Hematopoietic multipotent progenitor cell treated with erythropoietin and hydrocortisone succinate and interleukin-3 and kit ligand, for 15 days (in vitro differentiated cells): ENCODE data around the gene ACAD9.
A peak's percentile ranks its signal among the peaks of the same experiment; 100 is the strongest.
"Not testable (repeated sequence)": the region's sequence is repeated elsewhere in the genome, so short reads cannot be mapped to it uniquely, and the experiment has no call there.

ENCODE experiments used
- DNase-seq: peaks from one replicate; pipeline ENCODE4 v3.0.0-alpha.2; 2015; ENCODE audit warnings: low spot score

Gene ACAD9

GRCh38 chr3:128861491-128861890, 17.9 kb upstream of the ACAD9 start:
- DNase-seq: no peak

DNA sequence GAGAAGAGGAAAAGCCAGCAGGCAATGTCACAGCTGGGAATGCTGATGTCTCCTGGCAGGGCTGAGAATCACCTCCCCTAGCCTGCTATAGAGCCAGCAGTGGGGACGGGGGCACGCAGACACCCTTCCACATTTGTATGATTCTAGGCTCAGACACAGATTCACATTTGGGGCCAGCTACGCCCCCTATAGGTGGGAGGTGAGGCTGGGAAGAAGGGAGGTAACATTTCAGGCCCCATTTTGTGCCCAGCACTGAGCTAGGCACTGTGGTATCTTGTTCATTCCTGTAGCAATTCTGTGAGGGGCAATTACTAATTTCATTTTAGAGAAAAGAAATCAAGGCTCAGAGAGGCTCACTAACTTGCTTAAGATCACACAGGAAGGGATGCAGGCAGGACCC, 15.9 kb upstream of the ACAD9 start:
- DNase-seq: no peak

- DNase-seq: no peak
Observed at GRCh38 chr3:128864351-128864811, 15.0 kb upstream of the ACAD9 start.

DNA sequence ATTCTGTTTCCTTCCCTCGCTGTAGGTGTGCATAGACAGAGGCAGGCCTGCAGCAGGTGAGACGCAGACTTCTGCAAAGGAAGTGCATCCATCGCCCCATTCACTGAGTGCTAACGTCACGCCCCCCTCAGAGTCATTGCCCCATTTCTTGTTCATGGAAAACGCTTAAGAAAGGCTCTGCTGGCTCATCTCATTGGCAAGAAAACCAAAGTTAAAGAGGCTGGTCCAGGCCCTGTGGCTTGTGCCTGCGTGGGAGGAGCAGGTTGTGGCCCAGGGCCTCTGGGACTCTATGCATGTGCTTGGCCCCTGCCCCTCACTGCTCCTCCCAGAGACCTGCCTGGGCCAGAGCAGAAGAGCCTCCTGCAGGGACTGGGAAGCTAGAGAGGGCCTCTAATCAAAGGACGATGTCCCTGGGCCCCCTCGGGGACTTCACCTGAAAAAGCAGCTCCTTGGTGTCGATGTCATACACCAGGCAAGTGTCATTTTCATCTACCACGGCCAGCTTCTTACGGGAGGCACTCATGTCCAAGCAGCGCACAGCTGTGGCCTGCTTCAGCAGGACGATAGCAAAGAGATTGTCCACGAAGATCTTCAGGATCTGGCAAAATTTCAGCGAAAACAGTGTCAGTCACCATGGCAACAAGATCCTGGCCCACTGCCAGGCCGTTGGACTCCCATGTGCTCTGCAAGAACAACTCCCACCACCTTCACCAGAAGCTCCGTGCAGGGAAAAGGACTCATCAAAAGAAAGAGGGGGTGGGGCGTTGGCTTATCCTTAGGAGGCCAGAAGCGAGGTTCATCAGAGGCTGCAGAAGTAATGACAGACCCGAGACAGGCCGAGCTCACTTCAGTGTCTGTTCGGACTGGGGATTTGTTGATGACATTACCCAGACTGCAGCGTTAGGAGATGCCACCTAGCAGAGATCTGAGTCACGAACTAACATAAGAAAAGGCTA, 14.3 kb upstream of the ACAD9 start:
- not testable (repeated sequence) for DNase-seq

- DNase-seq: no peak
Observed at GRCh38 chr3:128867200-128868125, 12.0 kb upstream of the ACAD9 start.

GRCh38 chr3:128870347-128870746, 9.1 kb upstream of the ACAD9 start:
- DNase-seq: no peak

DNA sequence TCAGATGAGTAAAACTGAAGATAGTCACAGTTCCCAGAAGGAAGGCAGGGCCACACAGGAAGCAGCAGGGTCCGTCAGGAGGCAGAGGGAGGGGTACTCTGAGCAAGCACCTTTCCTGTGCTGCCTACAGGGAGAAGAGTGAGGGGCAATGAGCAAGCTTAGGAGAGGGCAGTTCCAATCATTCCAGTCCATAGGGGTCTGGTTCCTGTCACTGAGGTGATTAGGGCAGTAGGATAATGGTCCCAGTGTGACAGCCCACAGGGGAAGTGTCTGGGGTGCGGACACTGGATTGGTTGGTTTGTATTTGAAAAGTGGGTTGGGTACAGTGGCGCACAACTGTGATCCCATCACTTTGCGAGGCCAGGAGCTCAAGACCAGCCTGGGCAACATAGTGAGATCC, 7.1 kb upstream of the ACAD9 start:
- no peak for DNase-seq

DNA sequence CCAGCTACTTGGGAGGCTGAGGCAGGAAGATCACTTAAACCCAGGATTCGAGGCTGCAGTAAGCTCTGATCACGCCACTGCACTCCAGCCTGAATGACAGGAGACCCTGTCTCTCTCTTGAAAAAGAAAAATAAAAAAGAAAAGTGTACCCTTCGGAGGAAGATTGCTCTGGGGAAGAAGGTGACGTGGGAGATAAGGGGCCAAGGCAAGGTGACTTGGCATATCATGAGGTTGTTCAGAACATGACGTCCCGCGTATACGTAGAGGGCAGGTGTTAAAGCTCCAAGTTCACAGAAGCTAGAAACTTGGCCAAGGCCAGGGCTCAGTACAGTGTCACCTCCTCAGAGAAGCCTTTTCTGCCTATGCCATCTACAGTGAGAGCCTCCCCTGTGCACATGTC, 6.7 kb upstream of the ACAD9 start:
- DNase-seq: no peak

GRCh38 chr3:128873244-128874022, 6.0 kb upstream of the ACAD9 start:
- DNase-seq: no peak

DNA sequence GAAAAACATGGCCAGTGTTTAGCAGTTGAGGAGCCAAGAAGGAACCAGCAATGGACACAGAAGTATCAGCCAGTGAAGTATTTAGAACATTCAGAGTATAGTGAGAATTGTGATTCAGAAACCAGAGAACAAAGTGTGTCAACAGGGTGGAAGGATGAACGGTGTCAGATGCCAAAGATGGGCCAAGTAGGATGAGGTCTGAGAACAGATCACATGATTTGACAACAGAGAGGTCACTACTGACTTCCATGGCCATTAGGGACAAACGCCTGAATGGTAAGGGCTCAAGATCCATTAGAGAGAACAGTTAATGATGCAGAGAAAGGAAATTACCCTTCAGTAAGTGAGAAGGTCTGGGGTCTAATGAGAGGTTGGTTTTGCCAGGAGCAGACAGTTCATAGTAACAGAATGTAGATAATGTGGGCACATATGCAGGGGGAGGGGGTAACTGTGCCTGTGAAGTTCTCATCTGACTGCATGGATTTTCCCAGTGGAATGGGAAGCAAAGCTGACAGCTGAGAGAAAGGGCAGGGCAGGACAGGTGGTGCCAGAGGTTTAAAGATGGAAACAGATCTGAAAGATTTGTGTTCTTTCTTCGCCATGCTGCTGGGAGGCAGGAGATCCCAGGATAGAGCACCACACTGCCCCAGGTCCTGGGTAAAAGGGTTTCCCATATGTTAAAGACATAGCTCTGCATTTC, 4.8 kb upstream of the ACAD9 start:
- no peak for DNase-seq

- peak; percentile 42 for DNase-seq
Observed at GRCh38 chr3:128875556-128876120, 3.8 kb upstream of the ACAD9 start.

- no peak for DNase-seq
Observed at GRCh38 chr3:128878011-128878457, 1.4 kb upstream of the ACAD9 start.

DNA sequence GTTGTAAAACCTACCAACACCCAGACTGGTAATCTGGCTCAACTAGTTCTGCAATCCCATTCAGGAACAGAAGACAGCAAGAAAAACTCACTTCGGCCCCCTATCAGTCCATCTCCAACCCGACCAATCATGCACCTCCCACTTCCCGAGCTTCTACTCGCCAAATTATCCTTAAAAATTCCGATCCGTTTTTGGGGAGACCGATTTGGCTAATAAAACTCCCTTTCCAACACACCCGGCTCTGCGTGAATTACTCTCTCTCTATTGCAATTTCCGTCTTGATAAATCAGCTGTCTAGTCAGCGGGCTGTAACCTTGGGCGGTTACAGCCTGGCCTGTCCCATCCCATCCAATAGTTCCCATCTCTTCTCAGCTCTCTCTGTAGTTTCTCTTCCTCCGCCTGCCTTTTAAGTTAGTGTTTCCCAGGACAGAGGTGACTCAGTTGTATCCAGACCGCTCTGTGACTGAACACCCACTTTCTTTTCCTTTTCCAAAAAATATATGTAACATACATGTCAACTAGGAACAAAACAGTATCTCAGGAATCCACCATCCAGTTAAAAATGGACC, 780 bp upstream of the ACAD9 start:
- peak; percentile 53 for DNase-seq

DNA sequence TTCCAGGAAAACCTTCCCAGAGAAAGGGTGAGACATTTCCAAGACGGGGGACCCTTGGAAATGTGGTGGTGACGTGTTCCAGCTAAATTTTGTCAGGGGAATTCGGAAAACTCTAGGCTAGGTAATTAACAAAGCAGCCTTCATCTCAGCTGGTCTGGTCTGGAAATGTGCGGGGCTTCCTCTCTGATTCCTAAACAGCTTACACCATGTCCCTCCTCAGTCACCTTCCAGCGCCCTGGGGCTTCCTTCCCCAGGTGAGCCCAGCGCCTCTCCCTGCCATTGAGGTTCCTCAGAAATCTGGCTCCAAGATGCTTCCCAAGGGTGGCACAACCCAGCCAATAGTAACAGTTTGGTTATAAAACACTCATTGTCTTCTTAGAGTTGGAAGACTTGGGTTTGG, 571 bp downstream of the ACAD9 start:
- DNase-seq: no peak

- not testable (repeated sequence) for DNase-seq
Observed at GRCh38 chr3:128880455-128880854, 1.0 kb downstream of the ACAD9 start.

DNA sequence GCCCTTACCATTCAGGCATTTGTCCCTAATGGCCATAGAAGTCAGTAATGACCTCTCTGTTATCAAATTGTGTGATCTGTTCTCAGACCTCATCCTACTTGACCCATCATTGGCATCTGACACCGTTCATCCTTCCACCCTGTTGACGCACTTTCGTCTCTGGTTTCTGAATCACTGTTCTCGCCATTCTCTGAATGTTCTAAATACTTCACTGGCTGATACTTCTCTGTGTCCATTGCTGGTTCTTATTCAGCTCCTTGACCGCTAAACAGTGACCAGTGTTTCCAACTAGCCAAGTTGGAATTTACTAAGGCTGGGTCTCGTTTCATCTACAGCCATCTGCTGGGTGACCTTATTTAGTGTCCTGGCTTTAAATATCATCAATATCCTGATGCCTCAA, 2.2 kb downstream of the ACAD9 start:
- DNase-seq: no peak

DNA sequence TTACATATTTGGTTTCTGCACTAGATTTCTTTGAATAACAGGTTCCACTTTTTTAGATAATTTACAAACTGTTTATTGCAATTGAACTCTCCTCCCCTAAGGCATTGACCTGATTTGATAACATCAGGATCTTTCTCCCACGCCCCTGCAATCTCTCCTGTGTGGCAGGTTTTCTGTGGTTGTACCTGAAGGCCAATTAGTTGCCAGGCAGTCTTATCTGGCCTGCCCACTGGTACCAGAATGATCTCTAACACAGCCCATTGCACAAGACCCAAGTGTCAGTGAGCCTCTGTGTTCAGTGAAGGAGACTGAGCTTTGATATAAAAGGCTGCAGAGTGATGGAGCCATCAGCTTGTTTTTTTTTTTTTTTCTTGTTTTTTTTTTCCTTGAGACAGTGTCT, 3.3 kb downstream of the ACAD9 start:
- no peak for DNase-seq

DNA sequence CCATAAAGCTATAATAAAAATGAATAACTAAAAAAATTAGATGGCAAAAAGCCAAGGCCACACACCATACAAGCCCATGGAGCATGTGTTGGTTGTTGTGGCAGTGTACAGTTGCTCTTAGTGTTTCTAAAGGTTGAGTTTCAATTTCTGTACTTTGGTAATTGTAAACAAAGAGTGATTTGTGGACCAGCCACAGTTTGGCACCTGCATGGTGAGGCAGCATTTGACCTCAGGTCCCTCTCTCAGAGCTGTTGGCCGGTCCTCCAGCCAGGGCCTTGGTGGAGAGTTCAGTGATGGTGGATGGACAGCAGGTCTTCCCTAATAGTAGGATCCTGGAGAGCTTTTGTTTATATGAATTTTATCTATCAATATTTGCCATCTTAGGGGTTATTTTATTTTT, 5.6 kb downstream of the ACAD9 start:
- no peak for DNase-seq

GRCh38 chr3:128889139-128889894, 9.9 kb downstream of the ACAD9 start:
- DNase-seq: no peak
